Esophagus squamous epithelium (tissue), 4 donors: ENCODE data around the gene MAD1L1.

Experiments used
- POLR2A ChIP-seq, 4 donors: fragments of 450-650 bp; IDR thresholded peaks; one replicate each; pipeline ENCODE4 v1.6.1; 2017; ENCODE audit warnings: antibody characterized with exemption in 4 of 4, mild to moderate bottlenecking in 4 of 4, moderate library complexity in 3 of 4
- TF ChIP-seq, protein P1 (sequence below), 6 experiments: fragments of 450-650 bp in 4 of 6; fragments of 200-600 bp in 2 of 6; sonication (generic) in 2 of 6; IDR thresholded peaks; one replicate each; pipeline ENCODE4 v1.5.1; 2016 to 2019; ENCODE audit warnings: antibody characterized with exemption in 6 of 6, mild to moderate bottlenecking in 4 of 6, moderate library complexity in 4 of 6

DNA sequence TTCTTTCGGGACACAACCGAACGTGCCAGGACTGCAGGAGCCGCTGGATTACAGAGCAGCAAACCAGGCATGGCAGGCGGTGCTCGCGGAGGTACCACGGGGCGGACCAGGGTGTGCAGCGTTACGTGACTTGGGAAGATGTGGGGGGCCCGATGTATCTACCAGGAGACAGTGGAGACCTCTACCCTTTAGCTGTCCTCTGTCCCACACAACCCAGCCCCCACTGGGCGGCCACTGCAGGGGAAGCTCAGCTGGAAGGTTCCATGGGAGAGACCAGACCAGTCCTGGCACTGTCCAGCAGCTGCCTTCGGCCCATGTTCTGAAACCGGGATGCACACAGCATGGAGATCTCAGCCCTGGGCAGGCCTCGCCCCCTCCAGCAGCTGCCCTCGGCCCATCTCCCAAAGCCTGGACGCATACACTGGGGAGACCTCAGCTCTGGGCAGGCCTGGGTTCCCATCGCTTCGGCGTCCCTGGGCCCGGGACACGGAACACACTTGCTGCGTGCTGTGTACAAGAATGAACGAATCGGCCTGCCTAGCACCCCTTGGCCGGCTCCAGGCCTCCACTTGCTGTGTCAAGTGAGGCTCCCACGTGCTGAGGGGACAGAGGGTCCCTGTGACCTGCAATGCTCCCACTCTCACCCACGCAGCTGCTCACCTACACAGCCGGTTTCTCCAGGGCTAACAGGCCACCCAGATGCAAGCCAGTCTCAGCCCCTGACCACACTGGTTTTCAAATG is 385.3 kb downstream of the MAD1L1 start:
- TF ChIP-seq, protein P1, sequence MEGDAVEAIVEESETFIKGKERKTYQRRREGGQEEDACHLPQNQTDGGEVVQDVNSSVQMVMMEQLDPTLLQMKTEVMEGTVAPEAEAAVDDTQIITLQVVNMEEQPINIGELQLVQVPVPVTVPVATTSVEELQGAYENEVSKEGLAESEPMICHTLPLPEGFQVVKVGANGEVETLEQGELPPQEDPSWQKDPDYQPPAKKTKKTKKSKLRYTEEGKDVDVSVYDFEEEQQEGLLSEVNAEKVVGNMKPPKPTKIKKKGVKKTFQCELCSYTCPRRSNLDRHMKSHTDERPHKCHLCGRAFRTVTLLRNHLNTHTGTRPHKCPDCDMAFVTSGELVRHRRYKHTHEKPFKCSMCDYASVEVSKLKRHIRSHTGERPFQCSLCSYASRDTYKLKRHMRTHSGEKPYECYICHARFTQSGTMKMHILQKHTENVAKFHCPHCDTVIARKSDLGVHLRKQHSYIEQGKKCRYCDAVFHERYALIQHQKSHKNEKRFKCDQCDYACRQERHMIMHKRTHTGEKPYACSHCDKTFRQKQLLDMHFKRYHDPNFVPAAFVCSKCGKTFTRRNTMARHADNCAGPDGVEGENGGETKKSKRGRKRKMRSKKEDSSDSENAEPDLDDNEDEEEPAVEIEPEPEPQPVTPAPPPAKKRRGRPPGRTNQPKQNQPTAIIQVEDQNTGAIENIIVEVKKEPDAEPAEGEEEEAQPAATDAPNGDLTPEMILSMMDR (IDR thresholded peaks at IDR 0.05): no peak
- no peak for TF ChIP-seq POLR2A (IDR thresholded peaks at IDR 0.05)
